Measurements from ENCODE around the gene GTF3C4. TPM values are rescaled to one million over a fixed set of nuclear protein-coding genes. Genes with fewer than 3 reads are reported as not detected.

Gene GTF3C4
- polyA plus RNA-seq, 3 donors, result 0.99 to 2.7 (median 2.1) TPM

DNA sequence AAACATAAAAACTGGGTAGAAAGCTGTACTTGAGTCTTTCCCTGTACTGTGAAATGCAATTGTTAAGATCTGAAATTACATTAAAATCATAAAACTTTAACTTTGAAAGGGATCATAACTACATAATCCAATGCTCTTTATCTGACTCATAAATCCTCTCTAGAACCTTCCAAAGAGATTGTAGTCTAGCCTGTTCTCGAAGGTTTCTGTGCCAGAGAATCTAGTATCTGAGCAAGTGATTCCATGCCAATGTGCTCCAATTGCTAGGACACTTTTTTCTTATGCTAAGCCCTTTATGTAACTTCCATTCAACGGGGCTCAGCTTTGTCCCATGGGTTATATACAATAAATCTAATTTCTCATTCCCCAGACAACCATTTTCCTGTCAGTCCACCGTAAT, 21.6 kb upstream of the GTF3C4 start:
- Histone ChIP-seq H2AFZ (ENCODE audit: insufficient read depth, low read depth, low read length, poor library complexity, severe bottlenecking) (no peak overlapping the region), H3K27me3 (ENCODE audit: control insufficient read depth in 2 of 2, insufficient read depth in 2 of 2, low read length in 2 of 2) (no peaks in the 10 kb centered on the region), H3K9me3 (replicated peaks in 1 of 2; ENCODE audit: control insufficient read depth in 1 of 2, insufficient read depth in 1 of 2, low read length in 2 of 2) (no peaks in the 10 kb centered on the region), H3K4me1 (ENCODE audit: control insufficient read depth in 1 of 2, insufficient read depth in 2 of 2, low read length in 2 of 2) (no peaks in the 10 kb centered on the region), H3K4me3 (replicated peaks in 1 of 3; ENCODE audit: low read depth in 2 of 3, low read length in 3 of 3) (no peak overlapping the region), H3K27ac (ENCODE audit: low read depth in 1 of 2, low read length in 2 of 2) (no peak overlapping the region), H3K79me2 (ENCODE audit: insufficient read depth, low read length) (no peaks in the 10 kb centered on the region), H3K9ac (ENCODE audit: insufficient read depth, low read length, poor library complexity, severe bottlenecking) (no peak overlapping the region), H3K4me2 (replicated peaks; ENCODE audit: extremely low read depth, low read length, poor library complexity, severe bottlenecking) (no peak overlapping the region), H4K20me1 (ENCODE audit: insufficient read depth, low read length) (no peaks in the 10 kb centered on the region), H3K36me3 (replicated peaks in 1 of 2; ENCODE audit: control insufficient read depth in 1 of 2, insufficient read depth in 2 of 2, low read length in 2 of 2) (peaks cover 56 to 78% of the 10 kb centered on the region in 2 donors)
- WGBS (ENCODE audit: insufficient coverage), result 95% methylated on average over 3 of the region's 3 CpGs
- intact Hi-C loops (cut with micrococcal nuclease), result no loop called here
- peaks cover 56 to 59% of the 10 kb centered on the region in 2 donors for H3K36me3 Mint-ChIP-seq
- TF ChIP-seq, protein P1, sequence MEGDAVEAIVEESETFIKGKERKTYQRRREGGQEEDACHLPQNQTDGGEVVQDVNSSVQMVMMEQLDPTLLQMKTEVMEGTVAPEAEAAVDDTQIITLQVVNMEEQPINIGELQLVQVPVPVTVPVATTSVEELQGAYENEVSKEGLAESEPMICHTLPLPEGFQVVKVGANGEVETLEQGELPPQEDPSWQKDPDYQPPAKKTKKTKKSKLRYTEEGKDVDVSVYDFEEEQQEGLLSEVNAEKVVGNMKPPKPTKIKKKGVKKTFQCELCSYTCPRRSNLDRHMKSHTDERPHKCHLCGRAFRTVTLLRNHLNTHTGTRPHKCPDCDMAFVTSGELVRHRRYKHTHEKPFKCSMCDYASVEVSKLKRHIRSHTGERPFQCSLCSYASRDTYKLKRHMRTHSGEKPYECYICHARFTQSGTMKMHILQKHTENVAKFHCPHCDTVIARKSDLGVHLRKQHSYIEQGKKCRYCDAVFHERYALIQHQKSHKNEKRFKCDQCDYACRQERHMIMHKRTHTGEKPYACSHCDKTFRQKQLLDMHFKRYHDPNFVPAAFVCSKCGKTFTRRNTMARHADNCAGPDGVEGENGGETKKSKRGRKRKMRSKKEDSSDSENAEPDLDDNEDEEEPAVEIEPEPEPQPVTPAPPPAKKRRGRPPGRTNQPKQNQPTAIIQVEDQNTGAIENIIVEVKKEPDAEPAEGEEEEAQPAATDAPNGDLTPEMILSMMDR (IDR thresholded peaks at IDR 0.05), result no peak
- no peak overlapping the region for H3K4me3 Mint-ChIP-seq
- DNase-seq, result no peak
- no peaks in the 10 kb centered on the region for H3K9me3 Mint-ChIP-seq
- no peak overlapping the region for H3K27ac Mint-ChIP-seq
- H3K4me1 Mint-ChIP-seq, result peaks cover 5% of the 10 kb centered on the region
- no peaks in the 10 kb centered on the region for H3K27me3 Mint-ChIP-seq (ENCODE audit: low read depth in 3 of 3)

DNA sequence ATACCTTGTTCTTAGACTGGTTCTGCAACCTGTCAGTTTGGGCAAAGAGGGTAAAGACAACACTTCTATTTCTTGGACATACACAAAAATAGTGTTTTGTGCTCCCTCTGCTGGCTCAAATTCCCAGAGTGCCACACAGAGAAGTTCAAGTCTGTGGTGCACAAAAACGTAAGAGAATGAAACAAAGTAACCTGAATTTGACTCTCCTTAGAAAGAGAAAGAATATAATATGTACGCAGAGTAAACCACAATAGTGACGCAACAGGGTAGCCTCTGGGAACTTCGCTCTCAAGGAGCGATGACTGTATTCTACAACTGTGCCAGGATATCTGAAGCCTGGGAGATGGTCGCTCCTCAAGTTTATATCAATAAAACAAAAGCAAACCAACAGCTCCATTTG, 19.0 kb upstream of the GTF3C4 start:
- H3K9ac ChIP-seq (ENCODE audit: insufficient read depth, low read length, poor library complexity, severe bottlenecking), result no peak overlapping the region
- no peaks in the 10 kb centered on the region for H3K4me1 ChIP-seq (ENCODE audit: control insufficient read depth in 1 of 2, insufficient read depth in 2 of 2, low read length in 2 of 2)
- H4K20me1 ChIP-seq (ENCODE audit: insufficient read depth, low read length), result no peaks in the 10 kb centered on the region
- H2AFZ ChIP-seq (ENCODE audit: insufficient read depth, low read depth, low read length, poor library complexity, severe bottlenecking), result no peak overlapping the region
- no peak for DNase-seq
- no peak overlapping the region for H3K27ac ChIP-seq (ENCODE audit: low read depth in 1 of 2, low read length in 2 of 2)
- Mint-ChIP-seq H3K27ac (no peak overlapping the region), H3K4me1 (peaks cover 5% of the 10 kb centered on the region), H3K36me3 (peaks cover 43 to 51% of the 10 kb centered on the region in 2 donors), H3K27me3 (ENCODE audit: low read depth in 3 of 3) (no peaks in the 10 kb centered on the region), H3K4me3 (no peak overlapping the region), H3K9me3 (no peaks in the 10 kb centered on the region)
- no peaks in the 10 kb centered on the region for H3K27me3 ChIP-seq (ENCODE audit: control insufficient read depth in 2 of 2, insufficient read depth in 2 of 2, low read length in 2 of 2)
- peaks cover 39 to 55% of the 10 kb centered on the region in 2 donors for H3K36me3 ChIP-seq (replicated peaks in 1 of 2; ENCODE audit: control insufficient read depth in 1 of 2, insufficient read depth in 2 of 2, low read length in 2 of 2)
- TF ChIP-seq, protein P1 (IDR thresholded peaks at IDR 0.05), result peak; percentile 29
- WGBS (ENCODE audit: insufficient coverage), result no CpG with 5 or more reads among the region's 6 CpGs
- no peak overlapping the region for H3K4me3 ChIP-seq (replicated peaks in 1 of 3; ENCODE audit: low read depth in 2 of 3, low read length in 3 of 3)
- H3K9me3 ChIP-seq (replicated peaks in 1 of 2; ENCODE audit: control insufficient read depth in 1 of 2, insufficient read depth in 1 of 2, low read length in 2 of 2), result no peaks in the 10 kb centered on the region
- H3K4me2 ChIP-seq (replicated peaks; ENCODE audit: extremely low read depth, low read length, poor library complexity, severe bottlenecking), result no peak overlapping the region
- intact Hi-C loops (cut with micrococcal nuclease), result no loop called here
- H3K79me2 ChIP-seq (ENCODE audit: insufficient read depth, low read length), result no peaks in the 10 kb centered on the region

Data from CD14-positive monocyte (primary cell).